Measurements from ENCODE around the gene ART5. TPM values are rescaled to one million over a fixed set of nuclear protein-coding genes. Genes with fewer than 3 reads are reported as not detected.

Gene ART5
- total and polyA plus RNA-seq, 9 of the 15 experiments (the other 6 are each of a cell fraction or from before 2014, with no cell fraction given) = 0.08 to 0.59 (median 0.33) TPM

GRCh38 chr11:3642071-3642951 is 519 bp upstream of the ART5 start (continued):
- TF ChIP-seq ZNF639 (CRISPR knock-in tag; conservative IDR thresholded peaks at IDR 0.05 in 1 of 2, IDR thresholded peaks at IDR 0.05 in 1 of 2) = no peak
- no peak for TF ChIP-seq SETDB1 (IDR thresholded peaks at IDR 0.05; ENCODE audit: low read length)
- peak; percentile 61 for TF ChIP-seq HMGN3 (IDR thresholded peaks at IDR 0.05; ENCODE audit: borderline replicate concordance, extremely low read depth, insufficient read length, low read depth, low read length)
- no peak for TF ChIP-seq ZBTB34 (CRISPR knock-in tag; IDR thresholded peaks at IDR 0.05)
- no peak for TF ChIP-seq NR3C1 (CRISPR knock-in tag; IDR thresholded peaks at IDR 0.05)
- TF ChIP-seq SUPT5H (IDR thresholded peaks at IDR 0.05) = peak; percentile 60
- no peak for TF ChIP-seq ZNF57 (CRISPR knock-in tag; IDR thresholded peaks at IDR 0.05)
- TF ChIP-seq RBBP5 (IDR thresholded peaks at IDR 0.05; ENCODE audit: borderline replicate concordance, insufficient read depth, low read length, poor library complexity, severe bottlenecking) = no peak
- TF ChIP-seq ILF3 (IDR thresholded peaks at IDR 0.05; ENCODE audit: borderline replicate concordance) = no peak
- 0 out of 2 replicates have a peak, but pooled peaks have one; percentile 13 for TF ChIP-seq REST (IDR thresholded peaks at IDR 0.05; ENCODE audit: borderline replicate concordance)
- no peak for TF ChIP-seq REST (CRISPR knock-in tag; IDR thresholded peaks at IDR 0.05; ENCODE audit: low read depth)
